Prostate gland (tissue), 2 donors: ENCODE measurements around the gene TFAP2B. TPM values are rescaled to one million over a fixed set of nuclear protein-coding genes. Genes with fewer than 3 reads are reported as not detected.

Experiments used
- DNase-seq: peaks from one replicate; pipeline ENCODE4 v3.0.0-alpha.2; 2019; ENCODE audit warnings: low spot score
- H3K27ac ChIP-seq, 2 donors: fragments of 200-600 bp; sonication (generic); 2 replicates each; pipeline ENCODE4 v1.5.1; 2017 to 2019
- H3K27me3 ChIP-seq: fragments of 200-600 bp; sonication (generic); replicated peaks from 2 replicates; pipeline ENCODE4 v1.5.1; 2019; ENCODE audit not compliant: insufficient read depth
- H3K36me3 ChIP-seq, 2 donors: fragments of 200-600 bp; sonication (generic); 1 replicate in 1 of 2; 2 replicates in 1 of 2; pipeline versions ENCODE4 v1.5.1 to v1.8.1; 2017 to 2019
- H3K4me1 ChIP-seq: fragments of 200-600 bp; sonication (generic); replicated peaks from 2 replicates; pipeline ENCODE4 v1.5.1; 2019
- H3K4me3 ChIP-seq, 2 donors: fragments of 200-600 bp; sonication (generic); 2 replicates each; pipeline ENCODE4 v1.5.1; 2017 to 2019
- H3K9me3 ChIP-seq: fragments of 200-600 bp; sonication (generic); 2 replicates; pipeline ENCODE4 v1.5.1; 2017
- CTCF ChIP-seq, 4 experiments: fragments of 200-600 bp in 2 of 4; fragments of 450-650 bp in 2 of 4; sonication (generic) in 2 of 4; IDR thresholded peaks; 1 replicate in 3 of 4; 2 replicates in 1 of 4; pipeline ENCODE4 v1.5.1; 2016 to 2019; ENCODE audit warnings: antibody characterized with exemption in 4 of 4, mild to moderate bottlenecking in 2 of 4, moderate library complexity in 2 of 4
- POLR2A ChIP-seq: fragments of 450-650 bp; IDR thresholded peaks from one replicate; pipeline ENCODE4 v1.6.1; 2016; ENCODE audit warnings: antibody characterized with exemption, mild to moderate bottlenecking
- POLR2AphosphoS5 ChIP-seq: sonication (generic); formaldehyde crosslinking; IDR thresholded peaks from one replicate; pipeline ENCODE4 v1.6.1; 2017; ENCODE audit warnings: antibody characterized with exemption
- WGBS: methylation state at CpG from one replicate; pipeline ENCODE4 v1.1.5; 2018; 5-methylcytosine and 5-hydroxymethylcytosine counted together
- intact Hi-C: fragments of 100-400 bp; cut with DNase I; formaldehyde crosslinking; loops from one replicate; pipeline ENCODE4 v1.14.2; 2022
- total RNA-seq, 2 donors: library from RNA; depleted of rRNA; stranded (reverse); fragments of >200 nt; gene quantifications; one replicate each; pipeline ENCODE4 v1.1.0, GENCODE V29; 2016

TFAP2B gene
- total RNA-seq, 2 donors from 2014 or later, result 0.06 TPM; not detected in 1

- Histone ChIP-seq H3K4me1 (no peaks in the 10 kb centered on the region), H3K36me3 (no peaks in the 10 kb centered on the region), H3K9me3 (no peaks in the 10 kb centered on the region), H3K27me3 (peaks cover 56% of the 10 kb centered on the region), H3K27ac (no peak overlapping the region), H3K4me3 (no peak overlapping the region)
- WGBS, result 2% methylated on average over 58 of the region's 58 CpGs
- no peak for TF ChIP-seq POLR2AphosphoS5
- no peak for TF ChIP-seq CTCF (IDR thresholded peaks at IDR 0.05)
- no peak for TF ChIP-seq POLR2A
- intact Hi-C loops, result loop anchor here (5.0 to 10.0 kb wide), 2 partner anchors 1035 to 1202 kb away; no protein-coding TSS in a partner anchor
- DNase-seq, result no peak
Observed at GRCh38 chr6:50819904-50820868, 1.5 kb downstream of the TFAP2B start.

DNA sequence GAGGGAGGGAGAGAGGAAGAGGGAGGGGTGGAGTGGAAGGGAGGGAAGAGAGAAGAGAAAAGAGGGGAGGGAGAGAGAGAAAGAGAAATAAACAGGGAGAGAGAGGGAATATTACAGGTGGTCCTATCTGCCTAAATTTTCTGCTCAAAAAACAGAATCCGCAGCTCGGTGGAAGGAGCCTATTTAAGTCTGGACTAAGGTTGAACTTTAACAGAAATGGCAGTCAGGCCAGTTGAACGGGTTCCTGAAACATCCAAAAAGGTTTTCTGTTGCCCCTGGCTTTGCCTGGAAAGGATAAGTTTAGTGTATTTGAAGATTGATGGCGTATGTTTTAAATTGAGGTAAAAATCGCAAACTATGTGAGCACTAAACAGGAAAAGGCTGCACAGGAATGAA lies 2.2 kb downstream of the TFAP2B start:
- H3K27ac ChIP-seq, result no peak overlapping the region
- H3K36me3 ChIP-seq, result no peaks in the 10 kb centered on the region
- no peaks in the 10 kb centered on the region for H3K4me1 ChIP-seq
- H3K4me3 ChIP-seq, result no peak overlapping the region
- peaks cover 56% of the 10 kb centered on the region for H3K27me3 ChIP-seq
- WGBS, result 7% methylated on average over 5 of the region's 5 CpGs
- no peak for TF ChIP-seq POLR2AphosphoS5
- TF ChIP-seq CTCF (IDR thresholded peaks at IDR 0.05), result no peak
- no peak for TF ChIP-seq POLR2A
- intact Hi-C loops, result no loop called here
- DNase-seq, result no peak
- H3K9me3 ChIP-seq, result no peaks in the 10 kb centered on the region

DNA sequence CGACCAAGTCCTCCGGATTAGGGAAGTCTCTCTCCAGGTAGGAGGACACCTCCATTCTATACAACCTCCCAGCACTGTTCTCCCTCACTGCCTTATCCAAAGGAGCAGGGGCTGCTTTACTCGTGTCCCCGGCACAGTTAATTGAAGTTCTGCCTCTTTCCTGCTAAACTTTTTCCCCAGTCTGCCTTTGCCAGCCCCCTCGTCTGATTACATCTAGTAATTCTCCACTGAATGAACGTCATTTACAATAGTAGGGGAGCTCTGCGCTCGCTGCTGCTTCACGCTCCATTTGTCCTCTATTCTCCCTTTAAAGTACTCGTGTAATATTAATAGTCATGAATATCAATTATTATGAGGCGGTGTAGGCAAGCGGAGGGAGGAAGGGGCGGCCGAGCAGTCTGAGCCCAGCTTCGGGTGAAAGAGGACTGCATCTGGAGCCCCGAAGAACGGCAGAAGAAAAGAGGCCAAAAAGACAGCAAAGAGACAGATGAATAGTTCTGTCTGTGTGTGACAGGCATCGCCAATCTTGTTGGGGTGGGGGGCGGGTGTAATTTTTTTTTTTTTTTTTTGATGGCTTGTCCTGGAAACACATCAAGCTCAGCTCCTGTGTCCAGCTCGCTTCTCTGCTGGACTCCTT lies 2.9 kb downstream of the TFAP2B start:
- Histone ChIP-seq H3K4me3 (no peak overlapping the region), H3K4me1 (no peaks in the 10 kb centered on the region), H3K36me3 (no peaks in the 10 kb centered on the region), H3K27ac (no peak overlapping the region), H3K27me3 (peaks cover 56% of the 10 kb centered on the region), H3K9me3 (no peaks in the 10 kb centered on the region)
- intact Hi-C loops, result no loop called here
- DNase-seq, result no peak
- 5% methylated on average over 20 of the region's 20 CpGs for WGBS
- TF ChIP-seq POLR2AphosphoS5 (no peak), CTCF (IDR thresholded peaks at IDR 0.05) (no peak), POLR2A (no peak)

- WGBS, result 3% methylated on average over 6 of the region's 6 CpGs
- no peaks in the 10 kb centered on the region for H3K9me3 ChIP-seq
- TF ChIP-seq CTCF (IDR thresholded peaks at IDR 0.05), result no peak
- no peak for DNase-seq
- no peak overlapping the region for H3K27ac ChIP-seq
- no peaks in the 10 kb centered on the region for H3K4me1 ChIP-seq
- H3K4me3 ChIP-seq, result no peak overlapping the region
- no peaks in the 10 kb centered on the region for H3K36me3 ChIP-seq
- peaks cover 56% of the 10 kb centered on the region for H3K27me3 ChIP-seq
- intact Hi-C loops, result no loop called here
Observed at GRCh38 chr6:50822078-50822476, 3.4 kb downstream of the TFAP2B start.
